ENCODE measurements around the gene HSFX3.
"Not testable (repeated sequence)": the region's sequence is repeated elsewhere in the genome, so short reads cannot be mapped to it uniquely, and the experiment has no call there.

HSFX3 gene

GRCh38 chrX:149540621-149541520, 8.9 kb downstream of the HSFX3 start, which contains the start of gene EOLA1:
Gene EOLA1 (plus strand): TSS chrX:149541012. CDS start chrX:149545631, 4,619 bp downstream.
- peak within 1 kb of the TSS; percentile 37 to 78 for H3K4me3 ChIP-seq (ENCODE audit: low read depth in 1 of 2, low read length in 2 of 2)
- H3K36me3 ChIP-seq (ENCODE audit: insufficient read depth, low read length) = no peaks in the 10 kb centered on the region
- no peaks in the 10 kb centered on the region for H3K9me3 ChIP-seq (ENCODE audit: low read length)

GRCh38 chrX:149540131-149540620, 9.5 kb downstream of the HSFX3 start:
- no peaks in the 10 kb centered on the region for H3K9me3 ChIP-seq (ENCODE audit: low read length)
- no peak overlapping the region for H3K9ac ChIP-seq (ENCODE audit: low read length)
- no peaks in the 10 kb centered on the region for H3K36me3 ChIP-seq (ENCODE audit: insufficient read depth, low read length)
- peak overlapping the region; percentile 75 for H3K27ac ChIP-seq (ENCODE audit: low read depth, low read length)
- no peaks in the 10 kb centered on the region for H3K27me3 ChIP-seq (ENCODE audit: control insufficient read depth in 1 of 2, insufficient read depth in 2 of 2, low read length in 2 of 2)
- no peaks in the 10 kb centered on the region for H3K4me1 ChIP-seq (ENCODE audit: insufficient read depth, low read length)
- peak overlapping the region in 1 of 2 donors; percentile 78 for H3K4me3 ChIP-seq (ENCODE audit: low read depth in 1 of 2, low read length in 2 of 2)

More at GRCh38 chrX:149540621-149541520, 8.9 kb downstream of the HSFX3 start, which contains the start of gene EOLA1:
- peak within 1 kb of the TSS; percentile 68 for H3K9ac ChIP-seq (ENCODE audit: low read length)
- no peaks in the 10 kb centered on the region for H3K4me1 ChIP-seq (ENCODE audit: insufficient read depth, low read length)
- no peaks in the 10 kb centered on the region for H3K27me3 ChIP-seq (ENCODE audit: control insufficient read depth in 1 of 2, insufficient read depth in 2 of 2, low read length in 2 of 2)
- peak within 1 kb of the TSS; percentile 75 for H3K27ac ChIP-seq (ENCODE audit: low read depth, low read length)

- Histone ChIP-seq H3K36me3 (ENCODE audit: insufficient read depth, low read length) (no peaks in the 10 kb centered on the region), H3K27me3 (ENCODE audit: control insufficient read depth in 1 of 2, insufficient read depth in 2 of 2, low read length in 2 of 2) (no peaks in the 10 kb centered on the region), H3K9ac (ENCODE audit: low read length) (no peak overlapping the region), H3K27ac (ENCODE audit: low read depth, low read length) (no peak overlapping the region), H3K4me3 (ENCODE audit: low read depth in 1 of 2, low read length in 2 of 2) (peak overlapping the region in 1 of 2 donors; percentile 35), H3K9me3 (ENCODE audit: low read length) (no peaks in the 10 kb centered on the region), H3K4me1 (ENCODE audit: insufficient read depth, low read length) (no peaks in the 10 kb centered on the region)
These were observed 10.2 kb downstream of the HSFX3 start for GRCh38 chrX:149539283-149540130.

- not testable (repeated sequence) for H3K27me3 ChIP-seq (ENCODE audit: control insufficient read depth in 1 of 2, insufficient read depth in 2 of 2, low read length in 2 of 2); H3K36me3 ChIP-seq (ENCODE audit: insufficient read depth, low read length); H3K4me3 ChIP-seq (ENCODE audit: low read depth in 1 of 2, low read length in 2 of 2); H3K9me3 ChIP-seq (ENCODE audit: low read length); H3K4me1 ChIP-seq (ENCODE audit: insufficient read depth, low read length); H3K27ac ChIP-seq (ENCODE audit: low read depth, low read length); H3K9ac ChIP-seq (ENCODE audit: low read length)
These were observed 12.2 kb downstream of the HSFX3 start for GRCh38 chrX:149537474-149537873.

- H3K27ac ChIP-seq (ENCODE audit: low read depth, low read length); H3K9ac ChIP-seq (ENCODE audit: low read length); H3K4me1 ChIP-seq (ENCODE audit: insufficient read depth, low read length); H3K27me3 ChIP-seq (ENCODE audit: control insufficient read depth in 1 of 2, insufficient read depth in 2 of 2, low read length in 2 of 2); H3K9me3 ChIP-seq (ENCODE audit: low read length); H3K4me3 ChIP-seq (ENCODE audit: low read depth in 1 of 2, low read length in 2 of 2); H3K36me3 ChIP-seq (ENCODE audit: insufficient read depth, low read length): not testable (repeated sequence)
These were observed 14.7 kb downstream of the HSFX3 start for GRCh38 chrX:149534926-149535602.

GRCh38 chrX:149533999-149534398, 15.7 kb downstream of the HSFX3 start:
- H3K36me3 ChIP-seq (ENCODE audit: insufficient read depth, low read length); H3K9ac ChIP-seq (ENCODE audit: low read length); H3K9me3 ChIP-seq (ENCODE audit: low read length); H3K4me3 ChIP-seq (ENCODE audit: low read depth in 1 of 2, low read length in 2 of 2); H3K27me3 ChIP-seq (ENCODE audit: control insufficient read depth in 1 of 2, insufficient read depth in 2 of 2, low read length in 2 of 2); H3K27ac ChIP-seq (ENCODE audit: low read depth, low read length); H3K4me1 ChIP-seq (ENCODE audit: insufficient read depth, low read length): not testable (repeated sequence)

GRCh38 chrX:149532868-149533267, 16.9 kb downstream of the HSFX3 start:
- H3K36me3 ChIP-seq (ENCODE audit: insufficient read depth, low read length); H3K4me3 ChIP-seq (ENCODE audit: low read depth in 1 of 2, low read length in 2 of 2); H3K9ac ChIP-seq (ENCODE audit: low read length); H3K4me1 ChIP-seq (ENCODE audit: insufficient read depth, low read length); H3K27ac ChIP-seq (ENCODE audit: low read depth, low read length); H3K9me3 ChIP-seq (ENCODE audit: low read length); H3K27me3 ChIP-seq (ENCODE audit: control insufficient read depth in 1 of 2, insufficient read depth in 2 of 2, low read length in 2 of 2): not testable (repeated sequence)

GRCh38 chrX:149531599-149531998, 18.1 kb downstream of the HSFX3 start:
- Histone ChIP-seq H3K9ac (ENCODE audit: low read length) (no peak overlapping the region), H3K9me3 (ENCODE audit: low read length) (no peaks in the 10 kb centered on the region), H3K4me1 (ENCODE audit: insufficient read depth, low read length) (no peaks in the 10 kb centered on the region), H3K27me3 (ENCODE audit: control insufficient read depth in 1 of 2, insufficient read depth in 2 of 2, low read length in 2 of 2) (no peaks in the 10 kb centered on the region), H3K27ac (ENCODE audit: low read depth, low read length) (no peak overlapping the region), H3K4me3 (ENCODE audit: low read depth in 1 of 2, low read length in 2 of 2) (no peak overlapping the region), H3K36me3 (ENCODE audit: insufficient read depth, low read length) (no peaks in the 10 kb centered on the region)

- Histone ChIP-seq H3K27me3 (ENCODE audit: control insufficient read depth in 1 of 2, insufficient read depth in 2 of 2, low read length in 2 of 2) (no peaks in the 10 kb centered on the region), H3K4me3 (ENCODE audit: low read depth in 1 of 2, low read length in 2 of 2) (no peak overlapping the region), H3K27ac (ENCODE audit: low read depth, low read length) (no peak overlapping the region), H3K9me3 (ENCODE audit: low read length) (no peaks in the 10 kb centered on the region), H3K4me1 (ENCODE audit: insufficient read depth, low read length) (peaks cover 7% of the 10 kb centered on the region), H3K9ac (ENCODE audit: low read length) (no peak overlapping the region), H3K36me3 (ENCODE audit: insufficient read depth, low read length) (no peaks in the 10 kb centered on the region)
These were observed 21.3 kb downstream of the HSFX3 start for GRCh38 chrX:149528381-149528780.

- H3K27me3 ChIP-seq (ENCODE audit: control insufficient read depth in 1 of 2, insufficient read depth in 2 of 2, low read length in 2 of 2) = no peaks in the 10 kb centered on the region
- no peak overlapping the region for H3K4me3 ChIP-seq (ENCODE audit: low read depth in 1 of 2, low read length in 2 of 2)
- H3K9me3 ChIP-seq (ENCODE audit: low read length) = no peaks in the 10 kb centered on the region
- no peak overlapping the region for H3K9ac ChIP-seq (ENCODE audit: low read length)
- H3K4me1 ChIP-seq (ENCODE audit: insufficient read depth, low read length) = peaks cover 7% of the 10 kb centered on the region
- no peaks in the 10 kb centered on the region for H3K36me3 ChIP-seq (ENCODE audit: insufficient read depth, low read length)
- H3K27ac ChIP-seq (ENCODE audit: low read depth, low read length) = no peak overlapping the region
These were observed 22.0 kb downstream of the HSFX3 start for GRCh38 chrX:149527705-149528104.

All from muscle layer of colon (tissue), 2 donors.